Brain microvascular endothelial cell (primary cell): ENCODE measurements around the gene MBTPS1.

ENCODE experiments used
- DNase-seq: peaks from one replicate; pipeline ENCODE4 v3.0.0-alpha.2; 2020
- H3K27ac ChIP-seq: fragments of 250-450 bp; sonication (Bioruptor Pico); 2 replicates; pipeline ENCODE4 v1.5.1; 2020; ENCODE audit warnings: mild to moderate bottlenecking, moderate library complexity
- H3K27me3 ChIP-seq: fragments of 250-450 bp; sonication (Bioruptor Pico); replicated peaks from 2 replicates; pipeline ENCODE4 v1.5.1; 2020; ENCODE audit warnings: mild to moderate bottlenecking
- H3K36me3 ChIP-seq: fragments of 250-450 bp; sonication (Bioruptor Pico); replicated peaks from 2 replicates; pipeline ENCODE4 v1.5.1; 2020; ENCODE audit warnings: mild to moderate bottlenecking
- H3K4me3 ChIP-seq: 2 replicates; pipeline ENCODE4 v1.5.1; 2011; ENCODE audit warnings: low read depth, mild to moderate bottlenecking, control low read depth, low read length, moderate library complexity
- in situ Hi-C: cut with HindIII; loops from 2 replicates; pipeline ENCODE4 v1.10.0; 2017; ENCODE audit warnings: low sequenced_read_pairs, low pct_ligation_motif_present
- TF ChIP-seq, protein P1 (sequence below): IDR thresholded peaks from 2 replicates; pipeline ENCODE4 v1.5.1; 2011; ENCODE audit warnings: low read depth, mild to moderate bottlenecking, moderate library complexity, low read length, control low read depth, inconsistent platforms; ENCODE audit errors: missing control alignments

MBTPS1 gene

DNA sequence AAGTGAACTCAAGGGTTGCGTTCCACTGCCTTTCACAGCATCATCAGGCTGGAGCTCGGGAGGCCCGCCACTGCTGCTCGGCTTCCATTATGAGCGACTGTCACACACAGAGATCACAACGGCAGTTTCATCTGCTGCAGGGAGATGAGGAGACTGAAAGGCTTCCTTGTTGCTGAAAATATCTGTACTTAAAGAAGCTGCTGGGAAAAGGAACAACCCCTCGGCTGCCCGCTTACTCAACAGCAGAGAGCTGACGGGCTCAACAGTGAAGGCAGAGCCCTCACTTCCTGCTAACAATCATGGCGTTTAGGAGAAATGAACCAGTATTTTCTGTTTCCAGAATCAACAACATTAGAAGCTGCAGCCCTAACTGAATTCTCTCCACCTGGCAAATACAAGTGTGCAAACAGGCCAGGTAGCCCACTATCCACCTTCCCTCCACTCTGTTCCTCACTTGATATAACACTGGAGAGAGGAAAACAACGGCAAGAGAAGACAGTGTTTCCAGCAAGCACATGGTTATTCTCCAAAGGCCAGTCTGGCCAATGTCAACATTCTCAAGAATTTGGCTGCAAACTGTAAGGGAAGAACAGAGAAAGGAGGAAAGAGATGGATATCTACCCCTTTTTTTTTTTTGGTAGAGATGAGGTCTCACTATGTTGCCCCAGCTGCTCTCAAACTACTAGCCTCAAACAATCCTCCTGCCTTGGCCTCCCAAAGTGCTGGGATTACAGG lies 33.7 kb downstream of the MBTPS1 start:
- in situ Hi-C loops = no loop called here
- DNase-seq = no peak
- TF ChIP-seq, protein P1, sequence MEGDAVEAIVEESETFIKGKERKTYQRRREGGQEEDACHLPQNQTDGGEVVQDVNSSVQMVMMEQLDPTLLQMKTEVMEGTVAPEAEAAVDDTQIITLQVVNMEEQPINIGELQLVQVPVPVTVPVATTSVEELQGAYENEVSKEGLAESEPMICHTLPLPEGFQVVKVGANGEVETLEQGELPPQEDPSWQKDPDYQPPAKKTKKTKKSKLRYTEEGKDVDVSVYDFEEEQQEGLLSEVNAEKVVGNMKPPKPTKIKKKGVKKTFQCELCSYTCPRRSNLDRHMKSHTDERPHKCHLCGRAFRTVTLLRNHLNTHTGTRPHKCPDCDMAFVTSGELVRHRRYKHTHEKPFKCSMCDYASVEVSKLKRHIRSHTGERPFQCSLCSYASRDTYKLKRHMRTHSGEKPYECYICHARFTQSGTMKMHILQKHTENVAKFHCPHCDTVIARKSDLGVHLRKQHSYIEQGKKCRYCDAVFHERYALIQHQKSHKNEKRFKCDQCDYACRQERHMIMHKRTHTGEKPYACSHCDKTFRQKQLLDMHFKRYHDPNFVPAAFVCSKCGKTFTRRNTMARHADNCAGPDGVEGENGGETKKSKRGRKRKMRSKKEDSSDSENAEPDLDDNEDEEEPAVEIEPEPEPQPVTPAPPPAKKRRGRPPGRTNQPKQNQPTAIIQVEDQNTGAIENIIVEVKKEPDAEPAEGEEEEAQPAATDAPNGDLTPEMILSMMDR = no peak
- Histone ChIP-seq H3K4me3 (no peak overlapping the region), H3K36me3 (peaks cover 22% of the 10 kb centered on the region), H3K27ac (no peak overlapping the region), H3K27me3 (no peaks in the 10 kb centered on the region)

DNA sequence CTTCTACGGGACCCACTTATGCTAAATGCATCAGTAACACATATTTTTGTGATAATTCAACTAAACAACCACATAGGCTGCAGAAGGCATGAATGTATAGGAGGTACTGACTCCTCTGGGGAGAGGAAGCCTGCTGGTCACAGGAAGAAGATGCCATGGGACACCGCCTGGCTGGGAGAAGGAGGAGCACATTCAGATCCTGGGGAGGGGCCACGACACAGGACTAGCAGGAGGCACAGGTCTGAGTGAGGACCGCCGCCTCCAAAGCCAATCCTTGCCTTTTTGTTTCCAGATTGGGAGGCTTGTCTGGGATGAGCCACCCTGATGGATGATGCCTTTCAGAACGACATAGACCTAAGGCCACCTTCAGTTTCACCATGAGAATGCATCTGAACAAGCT lies 34.6 kb downstream of the MBTPS1 start:
- DNase-seq = no peak
- H3K27ac ChIP-seq = no peak overlapping the region
- in situ Hi-C loops = no loop called here
- H3K4me3 ChIP-seq = no peak overlapping the region
- TF ChIP-seq, protein P1 = no peak
- peaks cover 22% of the 10 kb centered on the region for H3K36me3 ChIP-seq
- H3K27me3 ChIP-seq = no peaks in the 10 kb centered on the region

DNA sequence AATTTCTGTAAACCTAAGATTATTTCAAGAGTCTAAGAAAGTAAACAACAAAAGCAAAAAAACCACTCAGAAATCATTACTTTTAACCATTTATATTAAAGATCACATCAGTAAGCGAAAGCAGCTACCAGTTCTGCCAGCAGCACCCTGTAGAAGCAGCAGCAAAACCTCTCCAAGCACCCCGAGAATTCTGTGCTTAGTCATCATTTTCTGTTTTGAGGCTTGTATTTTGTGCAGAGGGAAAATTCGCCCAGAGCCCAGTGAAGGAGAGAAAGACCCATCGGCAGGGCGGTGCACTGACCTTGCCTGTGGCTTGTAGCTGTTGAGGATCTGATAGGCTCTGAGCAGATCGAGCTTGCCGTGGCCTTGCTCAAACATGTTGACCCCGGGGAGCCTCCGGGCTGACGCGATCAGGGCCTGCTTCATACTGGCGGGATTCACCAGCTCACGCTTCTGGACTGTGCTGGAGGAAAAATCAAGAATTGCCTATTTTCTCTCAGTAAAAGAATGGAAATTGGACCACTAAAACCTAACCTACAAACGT lies 35.2 kb downstream of the MBTPS1 start:
- in situ Hi-C loops = no loop called here
- TF ChIP-seq, protein P1 = no peak
- DNase-seq = no peak
- H3K36me3 ChIP-seq = peaks cover 16% of the 10 kb centered on the region
- H3K27me3 ChIP-seq = no peaks in the 10 kb centered on the region
- H3K4me3 ChIP-seq = no peak overlapping the region
- no peak overlapping the region for H3K27ac ChIP-seq

DNA sequence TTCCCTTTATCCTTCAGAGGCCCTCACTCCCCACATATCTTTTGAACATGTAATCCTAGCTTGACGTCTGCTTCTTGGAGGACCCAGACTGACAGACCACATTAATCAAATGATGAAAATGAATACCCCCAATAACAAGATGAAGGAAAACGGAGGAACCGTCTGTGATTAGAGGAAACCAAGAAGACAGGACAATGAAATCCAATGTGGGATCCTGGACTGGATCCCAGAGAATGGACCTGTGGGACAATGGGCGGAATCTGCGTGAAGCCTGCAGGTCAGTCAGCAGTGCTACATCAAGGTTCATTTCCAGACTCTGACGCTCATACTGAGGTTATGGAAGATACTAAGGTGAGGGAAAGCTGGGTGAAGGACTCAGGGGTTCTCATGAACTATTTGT lies 35.9 kb downstream of the MBTPS1 start:
- Histone ChIP-seq H3K27ac (no peak overlapping the region), H3K27me3 (no peaks in the 10 kb centered on the region), H3K4me3 (no peak overlapping the region), H3K36me3 (peaks cover 10% of the 10 kb centered on the region)
- TF ChIP-seq, protein P1 = no peak
- DNase-seq = no peak
- in situ Hi-C loops = no loop called here

DNA sequence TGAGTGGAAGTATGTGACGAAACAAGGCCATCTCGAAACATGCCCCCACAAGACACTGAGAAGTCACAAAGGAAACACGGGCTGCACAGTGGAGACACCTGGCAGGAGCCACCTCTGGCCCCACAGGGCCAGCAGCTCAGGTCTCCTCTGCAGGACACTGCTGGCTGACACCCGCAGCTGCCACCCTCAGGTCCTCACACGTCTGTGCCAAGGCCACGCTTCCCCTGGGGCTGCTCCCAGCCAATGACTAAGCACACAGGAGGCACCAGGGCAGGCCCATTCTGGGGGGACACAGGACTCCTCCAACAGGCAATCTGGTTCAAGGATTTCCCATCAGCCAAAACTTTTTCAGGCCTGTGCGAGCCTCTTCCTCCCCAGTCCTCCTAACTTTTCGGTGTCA lies 36.4 kb downstream of the MBTPS1 start:
- in situ Hi-C loops = no loop called here
- no peak overlapping the region for H3K4me3 ChIP-seq
- TF ChIP-seq, protein P1 = no peak
- no peaks in the 10 kb centered on the region for H3K27me3 ChIP-seq
- peaks cover 11% of the 10 kb centered on the region for H3K36me3 ChIP-seq
- H3K27ac ChIP-seq = no peak overlapping the region
- no peak for DNase-seq
